Measurements from ENCODE around the gene ZIC5. TPM values are rescaled to one million over a fixed set of nuclear protein-coding genes. Genes with fewer than 3 reads are reported as not detected.

ZIC5 gene
- total and polyA plus RNA-seq, 2 of the 4 experiments (the other 2 are of a cell fraction) = not detected

DNA sequence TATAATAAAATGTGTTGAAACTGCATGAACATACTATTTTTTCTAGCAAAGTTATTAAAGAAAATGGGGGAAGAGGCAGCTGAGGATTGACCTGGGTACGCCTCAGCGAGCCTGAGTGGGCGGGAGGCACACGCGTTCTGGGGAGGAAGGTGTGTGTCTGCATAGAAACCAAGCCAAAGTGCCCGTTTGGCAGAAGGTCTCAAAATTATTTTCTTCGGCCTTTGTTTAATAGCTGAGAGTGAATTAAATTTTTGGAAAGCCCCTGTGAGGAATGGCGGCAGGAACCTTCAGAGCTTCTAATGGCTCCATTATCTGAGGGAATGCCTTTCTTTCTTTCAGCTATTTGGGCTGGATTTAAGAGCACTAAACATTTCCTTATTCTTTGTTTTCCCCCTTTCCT is 15.2 kb upstream of the ZIC5 start:
- no peak overlapping the region for H2AFZ ChIP-seq (replicated peaks; ENCODE audit: low read length, poor library complexity)
- no peak overlapping the region for H3K56ac ChIP-seq (ENCODE audit: extremely low read depth, insufficient read depth, low read length)
- H3K4ac ChIP-seq (ENCODE audit: low read depth, low read length) = no peak overlapping the region
- peaks cover 97% of the 10 kb centered on the region for H3K27me3 ChIP-seq (ENCODE audit: control insufficient read depth, insufficient read depth, low read length)
- no peak for DNase-seq
- ChIA-PET CTCF (interaction anchor here (0.8 kb wide), 1 partner anchor 10 kb away, joined by 3 read pairs; no protein-coding TSS in a partner anchor), POLR2A (ENCODE audit: unreplicated experiment) (no interaction called here)
- H3K79me1 ChIP-seq (ENCODE audit: low read depth in 1 of 2, low read length in 2 of 2) = no peaks in the 10 kb centered on the region
- H4K5ac ChIP-seq (ENCODE audit: low read depth, low read length) = no peak overlapping the region
- no peak overlapping the region for H2BK20ac ChIP-seq (ENCODE audit: low read depth, low read length)
- H2BK5ac ChIP-seq (ENCODE audit: low read depth, low read length, poor library complexity, severe bottlenecking) = no peak overlapping the region
- no peak overlapping the region for H2AK5ac ChIP-seq (ENCODE audit: low read depth, low read length)
- H2AK9ac ChIP-seq (replicated peaks; ENCODE audit: low read depth, low read length, poor library complexity) = no peak overlapping the region
- no peaks in the 10 kb centered on the region for H3K36me3 ChIP-seq (ENCODE audit: control insufficient read depth, insufficient read depth, low read length)
- no peak for ATAC-seq (ENCODE audit: low read depth)
- no peak overlapping the region for H2BK120ac ChIP-seq (ENCODE audit: low read depth, low read length)
- H3K4me3 ChIP-seq (ENCODE audit: insufficient read depth, low read depth, low read length) = no peak overlapping the region
- in situ Hi-C loops (cut with MboI; ENCODE audit: low sequenced_read_pairs) (loop anchor here (10.0 kb wide), 1 partner anchor 248 kb away; no protein-coding TSS in a partner anchor), dilution Hi-C loops (cut with HindIII; ENCODE audit: low sequenced_read_pairs, unreplicated experiment) (no loop called here), intact Hi-C loops (cut with micrococcal nuclease) (loop anchor here (5.0 kb wide), 1 partner anchor 251 kb away; no protein-coding TSS in a partner anchor)
- peaks cover 39% of the 10 kb centered on the region for H3K9me3 ChIP-seq (ENCODE audit: control insufficient read depth, insufficient read depth, low read length)
- H2BK15ac ChIP-seq (ENCODE audit: low read depth, low read length) = no peak overlapping the region
- no peak overlapping the region for H3K27ac ChIP-seq (ENCODE audit: insufficient read depth, low read length)
- peaks cover 22% of the 10 kb centered on the region for H4K20me1 ChIP-seq (ENCODE audit: insufficient read depth, low read length)
- H4K91ac ChIP-seq (ENCODE audit: insufficient read depth, low read depth, low read length) = no peak overlapping the region
- H3K9me1 ChIP-seq (ENCODE audit: insufficient read depth, low read length) = 0 out of 2 replicates have a peak, but pooled peaks cover 3% of the 10 kb centered on the region
- TF ChIP-seq NFE2L2 (IDR thresholded peaks at IDR 0.05; ENCODE audit: low read depth, low read length) (no peak), USF2 (IDR thresholded peaks at IDR 0.05; ENCODE audit: low read depth, low read length) (no peak), RAD21 (IDR thresholded peaks at IDR 0.05; ENCODE audit: low read length) (no peak), MXI1 (IDR thresholded peaks at IDR 0.05; ENCODE audit: borderline replicate concordance, low read depth, low read length) (no peak), RFX5 (IDR thresholded peaks at IDR 0.05; ENCODE audit: low read depth, low read length) (no peak), MAZ (IDR thresholded peaks at IDR 0.05; ENCODE audit: borderline replicate concordance, low read depth, low read length) (no peak), CEBPB (IDR thresholded peaks at IDR 0.05; ENCODE audit: low read depth, low read length) (no peak), POLR2A (IDR thresholded peaks at IDR 0.05; ENCODE audit: low read depth, low read length) (no peak), CHD1 (IDR thresholded peaks at IDR 0.05; ENCODE audit: low read depth, low read length) (no peak)
- TF ChIP-seq, protein P1, sequence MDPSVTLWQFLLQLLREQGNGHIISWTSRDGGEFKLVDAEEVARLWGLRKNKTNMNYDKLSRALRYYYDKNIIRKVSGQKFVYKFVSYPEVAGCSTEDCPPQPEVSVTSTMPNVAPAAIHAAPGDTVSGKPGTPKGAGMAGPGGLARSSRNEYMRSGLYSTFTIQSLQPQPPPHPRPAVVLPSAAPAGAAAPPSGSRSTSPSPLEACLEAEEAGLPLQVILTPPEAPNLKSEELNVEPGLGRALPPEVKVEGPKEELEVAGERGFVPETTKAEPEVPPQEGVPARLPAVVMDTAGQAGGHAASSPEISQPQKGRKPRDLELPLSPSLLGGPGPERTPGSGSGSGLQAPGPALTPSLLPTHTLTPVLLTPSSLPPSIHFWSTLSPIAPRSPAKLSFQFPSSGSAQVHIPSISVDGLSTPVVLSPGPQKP (IDR thresholded peaks at IDR 0.05; ENCODE audit: borderline replicate concordance, low read depth, low read length) = no peak
- no peak overlapping the region for H3K23ac ChIP-seq (ENCODE audit: low read depth, low read length)
- no peak overlapping the region for H3K18ac ChIP-seq (ENCODE audit: low read depth, low read length)
- no peak overlapping the region for H3K4me2 ChIP-seq (ENCODE audit: low read depth, low read length)
- no peak overlapping the region for H3K9ac ChIP-seq (ENCODE audit: low read depth, low read length)
- no TSS peak for BruUV-seq (replicated peaks)
- WGBS, 2 experiments (ENCODE audit: extremely low coverage in 2 of 2, insufficient read length in 1 of 2) = 33% methylated on average over 8 of the region's 8 CpGs; no CpG with 5 or more reads in 1 of the 2 experiments
- no peak overlapping the region for H4K8ac ChIP-seq (ENCODE audit: low read depth in 2 of 2, low read length in 2 of 2)
- H3K14ac ChIP-seq (replicated peaks; ENCODE audit: low read depth, low read length) = no peak overlapping the region
- H3K4me1 ChIP-seq (ENCODE audit: control insufficient read depth, insufficient read depth, low read length) = no peaks in the 10 kb centered on the region
